T-helper 2 cell treated with Interferon-gamma antibody and Interleukin-4, amounts not matched to agents 100 ng/mL and 5 ng/mL, for 36 hours (primary cell): ENCODE results near the gene RBBP7. TPM values are rescaled to one million over a fixed set of nuclear protein-coding genes. Genes with fewer than 3 reads are reported as not detected.

Source experiments
- intact Hi-C: fragments of 100-400 bp; cut with micrococcal nuclease; formaldehyde crosslinking; loops from one replicate; pipeline ENCODE4 v1.15.1; 2023
- total RNA-seq: library from RNA; stranded (reverse); gene quantifications from 2 replicates; pipeline ENCODE4 v1.2.3, GENCODE V29; 2022

RBBP7 gene
- total RNA-seq, 1 donor from 2014 or later: 151 TPM

DNA sequence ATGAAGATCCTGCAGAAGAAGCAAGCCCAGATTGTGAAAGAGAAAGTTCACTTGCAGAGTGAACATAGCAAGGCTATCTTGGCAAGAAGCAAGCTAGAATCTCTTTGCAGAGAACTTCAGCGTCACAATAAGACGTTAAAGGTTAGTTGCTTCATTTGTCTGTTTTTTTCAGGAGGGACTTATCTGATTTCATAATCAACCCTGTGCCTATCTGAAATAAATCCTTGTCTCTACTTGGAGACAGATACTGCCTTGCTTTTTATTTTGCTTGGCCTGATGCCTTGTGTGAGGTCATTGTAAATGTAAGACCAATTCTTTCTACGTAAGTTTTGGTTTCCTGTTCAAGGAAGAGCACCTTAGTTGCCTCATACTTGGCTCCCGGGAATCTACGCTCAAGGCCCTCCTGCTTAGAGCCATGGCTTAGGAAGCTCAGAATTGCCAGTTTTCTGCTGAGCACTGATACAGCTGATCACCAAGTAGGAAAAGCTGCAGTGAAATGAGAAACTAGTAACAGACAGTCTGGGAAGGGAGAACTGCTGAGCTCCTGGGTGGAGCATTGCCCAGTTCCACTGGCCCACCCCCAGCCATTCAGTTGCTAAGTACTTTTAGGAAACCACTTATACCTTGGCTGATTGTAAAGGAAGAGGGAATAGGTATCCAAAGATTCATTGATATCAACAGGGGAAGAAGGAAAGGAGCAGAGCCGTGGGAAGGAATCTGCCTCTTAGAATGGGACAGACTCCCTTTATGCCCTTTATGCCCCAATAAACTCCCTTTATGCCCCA is 41.8 kb downstream of the RBBP7 start:
- intact Hi-C loops: loop anchor here (5.0 kb wide), 2 partner anchors 39 to 54 kb away; no protein-coding TSS in a partner anchor

DNA sequence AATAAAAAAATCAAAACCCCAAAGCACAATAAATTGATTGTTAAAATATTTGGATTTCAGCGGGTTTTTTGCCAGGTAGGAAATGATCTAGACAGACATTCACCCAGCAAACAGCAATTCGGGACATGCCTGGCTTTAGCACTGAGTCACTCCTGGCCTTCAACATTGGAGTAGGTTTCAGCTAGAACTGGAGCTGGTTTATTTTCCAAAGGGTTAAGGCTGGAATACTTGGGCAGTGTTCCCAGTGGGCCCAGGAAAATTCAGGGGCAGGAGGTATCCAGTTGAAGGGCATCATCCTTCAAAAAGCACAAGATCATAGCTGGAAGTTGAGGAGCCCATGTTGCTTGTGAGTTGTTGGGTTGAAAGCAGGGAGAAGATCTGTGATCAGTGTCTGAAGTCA is 42.9 kb downstream of the RBBP7 start:
- intact Hi-C loops: loop anchor here (2.0 to 5.0 kb wide), 3 partner anchors 40 to 66 kb away; no protein-coding TSS in a partner anchor

DNA sequence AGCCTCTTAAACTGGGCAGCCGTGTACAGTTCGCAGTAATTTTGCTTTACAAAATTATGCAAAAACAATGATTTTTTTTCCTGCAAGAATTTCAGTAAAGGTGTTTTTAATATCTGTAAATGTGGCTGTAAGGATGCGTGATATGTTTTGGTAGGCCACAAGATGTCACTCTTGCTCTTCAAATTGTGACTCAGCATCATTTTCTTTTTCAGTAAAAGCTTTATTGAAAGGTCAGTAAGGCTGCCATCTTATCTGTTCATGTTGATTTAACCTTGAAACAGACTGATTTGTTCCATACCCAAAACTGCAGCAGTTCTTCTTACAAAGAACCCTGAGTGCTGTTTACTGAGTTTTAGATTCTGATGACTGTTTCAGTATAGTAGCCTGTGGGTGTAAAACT is 44.0 kb downstream of the RBBP7 start:
- intact Hi-C loops: loop anchor here (2.0 to 5.0 kb wide), 3 partner anchors 41 to 67 kb away; no protein-coding TSS in a partner anchor

DNA sequence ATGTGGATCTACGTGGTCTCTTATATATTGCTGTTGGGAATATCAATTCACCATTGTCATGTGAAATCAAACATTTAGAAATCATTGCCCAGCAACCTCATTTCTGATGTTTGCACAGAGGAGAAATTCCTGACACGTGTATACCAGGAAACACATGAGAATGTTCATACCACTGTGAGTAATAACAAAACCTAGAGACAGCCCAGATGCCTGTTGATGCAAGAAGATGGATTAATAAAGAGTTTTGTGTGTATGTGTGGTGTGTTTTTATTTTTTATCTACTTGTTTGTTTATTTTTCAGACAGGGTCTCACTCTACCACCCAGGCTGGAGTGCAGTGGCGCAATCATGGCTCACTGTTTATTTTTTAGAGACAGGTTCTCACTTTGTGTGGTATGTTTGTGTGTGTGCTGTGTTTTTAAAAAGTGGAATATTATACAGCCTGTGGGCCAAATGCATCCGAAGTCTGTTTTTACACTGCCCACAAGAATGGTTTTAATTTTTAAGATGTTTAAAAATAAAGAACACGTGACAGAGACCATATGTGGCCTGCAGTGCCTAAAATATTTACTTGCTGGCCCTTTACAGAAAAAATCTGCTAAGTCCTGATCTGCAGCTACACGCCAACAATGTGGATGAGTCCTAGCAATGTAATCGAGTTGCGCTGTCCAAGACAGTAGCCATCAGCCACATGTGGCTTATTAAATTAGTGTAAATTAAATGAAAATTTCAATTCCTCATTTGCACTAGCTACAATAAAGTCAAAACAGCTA is 44.7 kb downstream of the RBBP7 start:
- intact Hi-C loops: loop anchor here (2.0 to 5.0 kb wide), 3 partner anchors 42 to 67 kb away; no protein-coding TSS in a partner anchor

DNA sequence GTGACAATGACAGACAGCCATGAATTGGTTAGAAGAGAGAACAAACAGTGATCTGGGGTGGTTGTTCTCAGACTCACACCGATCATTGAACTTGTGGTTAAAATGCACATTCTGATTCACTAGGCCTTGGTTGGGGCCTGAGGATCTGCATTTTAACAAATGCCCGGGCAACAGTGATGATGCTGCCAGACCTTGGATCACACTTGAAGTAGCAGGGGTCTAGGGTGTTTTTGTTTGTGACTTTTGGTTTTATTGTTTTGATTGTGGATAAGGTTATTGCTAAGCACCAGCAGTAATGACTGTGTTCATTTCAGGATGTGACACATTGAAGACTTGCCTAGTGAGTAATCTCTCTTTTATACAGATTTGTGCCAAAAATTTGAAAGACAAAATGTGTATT is 47.4 kb downstream of the RBBP7 start:
- intact Hi-C loops: no loop called here

DNA sequence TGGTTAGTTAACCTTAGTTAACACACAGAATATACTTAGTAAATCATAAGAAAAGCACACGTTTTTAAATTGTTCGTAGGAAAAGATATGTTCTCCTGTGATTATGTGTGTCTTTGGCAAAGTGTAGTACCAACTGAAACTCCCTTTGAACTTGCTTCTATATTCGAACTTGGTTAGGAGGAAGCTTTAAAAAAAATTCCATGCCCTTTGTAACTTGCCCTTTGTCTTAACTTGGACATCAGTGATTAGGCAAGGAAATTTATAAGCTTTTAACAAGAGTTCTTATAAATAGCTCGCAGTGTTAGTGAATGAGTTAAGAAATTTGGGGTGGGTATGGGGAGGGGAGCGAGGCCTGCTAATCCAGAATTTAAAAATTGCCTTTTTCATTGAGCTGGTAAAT is 50.5 kb downstream of the RBBP7 start:
- intact Hi-C loops: no loop called here

DNA sequence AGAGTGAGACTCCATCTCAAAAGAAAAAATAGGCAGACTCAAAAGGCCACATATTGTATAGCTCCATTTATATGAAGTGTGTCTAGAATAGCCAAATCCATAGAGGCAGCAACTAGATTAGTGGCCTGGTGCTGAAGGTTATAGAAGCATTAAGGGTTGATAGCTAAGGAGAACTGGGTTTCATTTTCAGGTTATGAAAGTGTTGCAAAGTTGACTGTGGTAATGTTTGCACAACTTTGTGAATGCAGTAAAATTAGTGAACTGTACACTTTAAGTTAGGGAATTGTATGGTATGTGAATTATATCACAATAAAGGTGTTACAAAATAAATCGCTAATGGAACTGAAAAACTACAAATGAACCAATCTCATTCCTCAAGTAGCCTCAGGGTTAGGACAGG is 55.6 kb downstream of the RBBP7 start:
- intact Hi-C loops: no loop called here

DNA sequence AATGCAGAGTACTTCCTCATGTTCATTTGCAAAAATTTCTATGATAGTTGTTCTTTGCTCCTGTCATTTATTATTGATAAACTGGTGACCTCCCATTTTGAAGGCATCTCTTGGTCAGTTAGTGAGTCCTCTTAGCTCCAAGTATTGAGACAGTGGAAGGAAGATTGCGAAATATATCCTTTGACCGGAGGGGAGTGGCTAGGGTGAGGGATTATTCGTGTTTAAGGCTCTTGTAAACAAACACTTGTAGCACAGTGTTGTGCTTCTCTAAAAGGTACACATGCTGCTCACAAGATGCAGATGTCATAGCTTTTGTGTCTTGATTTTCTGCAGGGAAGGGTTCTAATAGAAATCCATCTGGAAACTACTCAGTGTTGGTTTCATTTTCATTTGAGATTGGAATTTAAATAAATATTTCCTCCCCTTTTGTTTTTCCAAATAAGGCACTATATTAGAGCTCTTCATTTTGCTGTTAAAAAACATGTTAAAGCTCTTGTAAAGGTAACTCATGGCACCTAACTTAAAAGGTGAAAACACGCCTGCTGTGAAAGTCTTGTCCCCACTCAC is 62.1 kb downstream of the RBBP7 start:
- intact Hi-C loops: no loop called here

DNA sequence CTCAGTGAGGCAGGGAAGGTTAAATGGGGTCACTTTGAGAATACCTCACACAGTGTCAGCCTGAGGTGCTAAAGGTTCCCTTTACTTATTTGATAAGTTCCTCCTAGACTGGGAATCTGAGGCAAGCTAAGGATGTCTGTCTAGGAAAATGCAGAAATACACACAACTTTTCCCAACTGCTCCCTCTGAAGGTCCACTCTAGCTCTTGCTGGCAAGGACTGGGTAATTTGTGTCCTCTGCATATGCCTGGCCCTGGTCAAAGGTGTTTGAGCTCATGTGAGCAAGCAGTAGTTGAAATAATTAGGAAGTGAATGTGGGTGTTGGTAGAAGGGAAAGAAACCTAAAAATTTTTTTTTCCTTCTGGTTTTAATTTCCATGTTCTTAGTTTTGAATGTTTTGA is 62.6 kb downstream of the RBBP7 start:
- intact Hi-C loops: no loop called here

DNA sequence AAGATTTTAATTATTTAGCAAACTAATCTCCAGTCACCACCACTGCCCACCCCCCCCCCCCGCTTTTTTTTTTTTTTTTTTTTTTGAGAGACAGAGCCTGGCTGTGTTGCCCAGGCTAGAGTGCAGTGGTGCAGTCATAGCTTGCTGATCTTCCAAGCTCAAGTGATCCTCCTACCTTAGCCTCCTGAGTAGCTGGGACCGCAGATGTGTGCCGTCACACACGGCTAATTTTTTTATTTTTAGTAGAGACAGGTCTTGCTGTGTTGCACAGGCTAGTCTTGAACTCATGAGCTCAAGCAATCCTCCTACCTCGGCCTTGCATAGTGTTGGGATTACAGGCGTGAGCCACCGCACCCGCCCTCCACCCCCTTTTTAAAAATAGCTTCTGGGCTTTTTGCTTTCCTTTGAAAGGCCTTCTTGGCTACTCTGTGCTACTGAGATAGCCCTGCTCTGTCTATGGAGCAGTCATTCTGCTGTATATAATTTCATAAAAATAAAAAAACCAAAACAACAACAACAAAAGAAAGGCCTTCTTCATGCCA is 65.2 kb downstream of the RBBP7 start:
- intact Hi-C loops: no loop called here

DNA sequence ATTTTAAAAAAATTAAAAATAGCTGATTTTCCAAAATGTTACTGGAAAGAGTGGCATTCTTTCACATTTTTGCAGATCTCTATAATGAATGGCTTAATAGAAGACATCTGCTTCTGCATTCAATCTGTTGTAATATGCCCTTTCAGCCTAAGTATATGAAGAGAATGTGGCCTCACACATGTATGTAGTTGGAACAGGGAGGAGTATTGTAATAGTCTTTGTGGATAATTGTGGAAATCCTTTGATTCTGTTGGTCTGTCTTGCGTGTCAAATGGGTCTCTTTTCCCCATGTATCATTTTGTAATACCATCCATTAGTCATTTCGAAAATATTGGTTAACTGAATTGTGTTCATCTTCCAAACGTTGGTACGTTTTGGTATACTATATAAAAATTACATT is 72.3 kb downstream of the RBBP7 start:
- intact Hi-C loops: no loop called here

DNA sequence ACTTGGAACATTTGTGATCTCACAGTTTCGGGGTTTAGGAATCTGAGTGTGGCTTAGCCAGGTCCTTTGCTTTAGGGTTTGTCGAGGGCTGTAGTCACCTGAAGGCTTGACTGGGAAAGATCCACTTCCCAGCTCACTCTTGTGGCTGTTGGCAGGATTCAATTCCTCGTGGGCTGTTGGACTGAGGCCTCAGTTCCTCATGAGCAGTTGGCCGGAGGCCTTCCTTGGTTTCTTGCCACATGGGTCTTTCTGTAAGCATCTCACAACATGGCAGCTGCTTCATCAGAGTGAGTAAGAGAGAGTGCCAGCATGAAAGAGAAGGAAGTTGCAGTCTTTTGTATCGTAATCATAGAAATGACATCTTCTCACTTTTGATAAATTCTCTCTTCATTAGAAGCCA is 72.8 kb downstream of the RBBP7 start:
- intact Hi-C loops: no loop called here

DNA sequence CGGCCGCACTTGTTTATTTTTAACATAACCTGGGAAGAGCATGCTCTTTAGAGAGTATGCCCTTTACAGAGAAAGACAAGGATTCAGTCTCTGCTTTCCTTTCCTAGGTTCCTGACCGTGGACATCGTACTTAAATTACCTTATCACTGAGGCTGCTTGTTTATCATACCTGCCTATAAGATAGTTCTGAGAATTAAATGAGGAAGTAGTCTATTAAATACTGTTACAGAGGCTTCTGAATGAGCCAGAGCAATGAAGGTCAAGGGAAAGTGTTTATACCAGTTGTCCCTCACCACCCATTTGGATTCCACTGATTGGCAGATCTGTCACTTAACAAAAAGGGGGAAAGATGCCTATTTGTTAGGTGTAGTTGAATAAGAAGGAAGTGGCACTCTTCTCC is 73.9 kb downstream of the RBBP7 start:
- intact Hi-C loops: no loop called here

Other genes with a start within 250 kb of the RBBP7 start
- not detected in 2 replicates for gene S100G, start 220.2 kb downstream of the RBBP7 start, total RNA-seq
- 5.0 and 6.3 TPM in 2 replicates for gene CTPS2, start 157.7 kb downstream of the RBBP7 start, total RNA-seq
- gene SYAP1, start 150.8 kb downstream of the RBBP7 start, total RNA-seq: 17.0 and 17.2 TPM in 2 replicates
- gene TXLNG, start 83.9 kb downstream of the RBBP7 start, total RNA-seq: 12.6 and 13.3 TPM in 2 replicates
- 0.36 TPM in 1 of 2 replicates, not detected in the other for gene REPS2, start 76.3 kb upstream of the RBBP7 start, total RNA-seq